ENCODE data around the gene PPP2R3A.

PPP2R3A gene

DNA sequence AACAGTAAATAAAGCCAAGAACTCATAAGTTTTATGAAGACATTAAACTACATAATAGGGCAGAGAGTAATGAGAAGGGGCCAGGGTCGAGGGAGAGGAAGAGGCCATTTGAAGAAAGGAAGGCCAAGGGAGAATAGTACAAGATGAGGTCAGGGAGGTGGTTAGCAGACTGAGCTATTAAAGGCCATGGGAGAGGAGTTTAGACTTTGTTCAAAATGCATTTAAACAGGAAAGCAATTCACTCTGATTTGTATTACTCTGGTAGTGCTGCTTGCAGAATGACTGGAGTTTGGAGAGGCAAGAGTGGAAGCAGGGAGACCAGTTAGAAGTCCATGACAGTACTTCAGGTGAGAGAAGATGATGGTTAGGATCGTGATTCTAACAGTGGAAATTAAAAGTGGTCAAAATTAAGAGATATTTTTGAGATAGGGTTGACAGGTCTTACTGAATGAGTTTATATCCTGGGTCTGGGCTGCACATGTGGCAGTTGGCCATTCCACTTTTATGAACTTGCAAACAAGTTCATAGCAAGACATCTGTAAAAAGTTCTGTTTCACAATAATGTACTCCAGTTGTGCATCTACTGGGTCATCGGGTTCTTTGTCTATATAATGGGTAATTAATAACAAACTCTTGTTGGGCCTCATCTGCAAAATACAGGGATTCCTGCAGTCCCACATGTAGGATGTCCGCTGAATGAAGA lies 16.3 kb downstream of the PPP2R3A start:
- H3K4me3 ChIP-seq (ENCODE audit: low read depth, low read length): no peak overlapping the region
- no peak for DNase-seq (ENCODE audit: low read depth, low spot score)
- TF ChIP-seq, protein P1, sequence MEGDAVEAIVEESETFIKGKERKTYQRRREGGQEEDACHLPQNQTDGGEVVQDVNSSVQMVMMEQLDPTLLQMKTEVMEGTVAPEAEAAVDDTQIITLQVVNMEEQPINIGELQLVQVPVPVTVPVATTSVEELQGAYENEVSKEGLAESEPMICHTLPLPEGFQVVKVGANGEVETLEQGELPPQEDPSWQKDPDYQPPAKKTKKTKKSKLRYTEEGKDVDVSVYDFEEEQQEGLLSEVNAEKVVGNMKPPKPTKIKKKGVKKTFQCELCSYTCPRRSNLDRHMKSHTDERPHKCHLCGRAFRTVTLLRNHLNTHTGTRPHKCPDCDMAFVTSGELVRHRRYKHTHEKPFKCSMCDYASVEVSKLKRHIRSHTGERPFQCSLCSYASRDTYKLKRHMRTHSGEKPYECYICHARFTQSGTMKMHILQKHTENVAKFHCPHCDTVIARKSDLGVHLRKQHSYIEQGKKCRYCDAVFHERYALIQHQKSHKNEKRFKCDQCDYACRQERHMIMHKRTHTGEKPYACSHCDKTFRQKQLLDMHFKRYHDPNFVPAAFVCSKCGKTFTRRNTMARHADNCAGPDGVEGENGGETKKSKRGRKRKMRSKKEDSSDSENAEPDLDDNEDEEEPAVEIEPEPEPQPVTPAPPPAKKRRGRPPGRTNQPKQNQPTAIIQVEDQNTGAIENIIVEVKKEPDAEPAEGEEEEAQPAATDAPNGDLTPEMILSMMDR (IDR thresholded peaks at IDR 0.05; ENCODE audit: low read depth, low read length): no peak
- in situ Hi-C loops (cut with HindIII; ENCODE audit: low sequenced_read_pairs): no loop called here

DNA sequence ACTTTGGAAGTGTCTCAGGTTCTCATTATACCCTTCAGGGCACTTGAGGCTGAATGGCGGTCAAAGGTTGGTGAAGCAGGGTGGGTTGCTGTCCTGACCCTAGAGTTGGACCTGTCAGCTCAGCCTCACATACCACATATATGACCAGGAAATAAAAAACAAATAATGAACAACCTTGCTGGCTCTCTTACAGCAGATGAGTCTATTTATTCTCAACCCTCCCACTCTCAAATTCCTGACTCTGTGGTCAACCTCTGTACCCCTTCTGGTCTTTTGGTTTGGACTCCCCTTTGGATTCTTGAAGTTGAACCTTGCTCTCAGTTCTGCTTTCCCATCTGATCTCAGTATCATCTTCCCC lies 16.9 kb downstream of the PPP2R3A start:
- DNase-seq (ENCODE audit: low read depth, low spot score): no peak
- H3K4me3 ChIP-seq (ENCODE audit: low read depth, low read length): no peak overlapping the region
- TF ChIP-seq, protein P1 (IDR thresholded peaks at IDR 0.05; ENCODE audit: low read depth, low read length): no peak
- in situ Hi-C loops (cut with HindIII; ENCODE audit: low sequenced_read_pairs): no loop called here

DNA sequence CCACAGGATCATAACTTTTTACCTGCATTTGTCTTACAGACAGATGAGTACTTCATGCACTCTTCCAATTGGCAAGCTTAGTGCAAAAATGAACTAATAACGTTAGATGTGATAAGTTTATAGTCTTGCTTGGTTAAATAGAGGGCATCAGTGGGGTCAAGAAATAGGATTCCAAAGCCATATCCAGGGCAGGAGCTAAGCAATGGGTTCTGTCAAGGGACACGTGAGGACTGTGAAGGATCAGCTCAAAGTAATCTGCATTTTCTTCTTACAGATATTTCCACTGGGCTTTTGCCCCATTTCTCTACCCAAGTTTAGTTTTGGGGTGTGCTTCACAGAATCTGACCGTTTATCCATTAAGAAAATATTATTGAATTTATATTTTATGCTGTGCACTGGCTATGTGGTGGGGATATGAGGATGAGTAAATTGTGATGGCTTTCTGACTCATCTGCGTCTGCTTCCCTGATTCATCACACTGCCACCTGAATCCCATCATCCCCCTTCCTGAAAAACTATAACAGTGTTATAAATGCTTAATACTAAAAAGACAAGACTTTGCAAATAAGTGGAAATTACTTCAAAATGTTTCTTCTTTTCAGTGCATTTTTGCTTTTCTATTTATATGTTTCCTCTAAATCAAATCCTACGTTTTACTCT lies 17.5 kb downstream of the PPP2R3A start:
- DNase-seq (ENCODE audit: low read depth, low spot score): peak; percentile 45
- in situ Hi-C loops (cut with HindIII; ENCODE audit: low sequenced_read_pairs): no loop called here
- H3K4me3 ChIP-seq (ENCODE audit: low read depth, low read length): no peak overlapping the region
- TF ChIP-seq, protein P1 (IDR thresholded peaks at IDR 0.05; ENCODE audit: low read depth, low read length): no peak

DNA sequence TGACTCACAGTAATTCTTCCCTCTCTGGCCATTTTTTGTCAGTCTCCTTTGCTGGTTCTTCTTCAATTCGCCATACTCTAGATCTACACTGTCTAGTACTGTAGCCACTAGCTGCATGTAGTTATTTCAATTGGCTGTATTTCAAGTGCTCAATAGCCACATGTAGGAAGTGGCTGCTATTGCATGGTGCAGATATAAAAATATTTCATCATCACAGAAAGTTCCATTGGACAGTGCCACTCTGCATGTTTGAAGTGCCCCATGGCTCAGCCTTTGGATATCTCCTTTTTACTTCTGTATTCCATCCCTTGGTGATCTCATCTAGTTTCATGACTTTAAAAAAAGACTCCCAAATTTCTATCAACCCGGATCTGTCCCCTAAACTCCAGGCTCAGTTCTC lies 22.1 kb downstream of the PPP2R3A start:
- no peak overlapping the region for H3K4me3 ChIP-seq (ENCODE audit: low read depth, low read length)
- in situ Hi-C loops (cut with HindIII; ENCODE audit: low sequenced_read_pairs): no loop called here
- TF ChIP-seq, protein P1 (IDR thresholded peaks at IDR 0.05; ENCODE audit: low read depth, low read length): no peak
- DNase-seq (ENCODE audit: low read depth, low spot score): no peak

DNA sequence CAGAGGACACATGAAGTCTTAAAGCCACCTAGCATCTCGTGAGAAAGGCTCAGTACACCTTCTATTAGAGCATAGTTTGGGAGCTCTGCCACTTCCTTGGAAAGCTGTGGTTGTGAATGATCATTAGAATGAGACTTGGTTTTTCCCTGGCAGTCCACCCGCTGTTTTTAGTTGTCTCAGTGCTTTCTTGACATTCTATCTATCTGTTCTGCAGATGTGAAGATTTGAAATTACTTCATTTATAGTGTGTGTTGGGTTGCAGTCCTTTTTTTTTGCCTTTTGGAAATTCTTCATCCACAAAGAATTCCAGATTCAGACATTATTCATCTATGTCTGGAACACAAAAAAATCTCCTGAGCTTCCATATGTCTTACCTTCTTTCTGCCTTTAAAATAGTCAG lies 23.7 kb downstream of the PPP2R3A start:
- TF ChIP-seq, protein P1 (IDR thresholded peaks at IDR 0.05; ENCODE audit: low read depth, low read length): no peak
- H3K4me3 ChIP-seq (ENCODE audit: low read depth, low read length): no peak overlapping the region
- peak; percentile 55 for DNase-seq (ENCODE audit: low read depth, low spot score)
- in situ Hi-C loops (cut with HindIII; ENCODE audit: low sequenced_read_pairs): no loop called here

DNA sequence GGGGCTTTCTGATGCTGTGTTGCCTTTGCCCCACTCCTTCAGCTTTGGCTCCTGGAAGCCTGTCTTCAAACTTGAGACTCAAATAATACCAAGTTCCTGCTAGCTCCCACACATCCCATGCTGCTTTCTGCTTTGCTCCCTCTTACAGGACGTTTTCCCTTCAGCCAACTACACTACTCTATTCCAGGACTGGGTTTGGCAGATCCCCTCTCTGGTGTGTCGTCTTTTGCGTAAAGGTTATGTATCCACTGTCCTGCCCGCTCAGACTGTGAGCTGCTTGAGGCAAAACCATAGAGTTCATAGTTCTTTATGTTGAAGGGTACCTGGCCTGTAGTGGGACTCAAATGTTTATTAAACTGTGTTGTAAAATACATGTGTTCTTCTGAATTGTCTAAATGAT lies 25.4 kb downstream of the PPP2R3A start:
- no peak overlapping the region for H3K4me3 ChIP-seq (ENCODE audit: low read depth, low read length)
- in situ Hi-C loops (cut with HindIII; ENCODE audit: low sequenced_read_pairs): no loop called here
- DNase-seq (ENCODE audit: low read depth, low spot score): no peak
- TF ChIP-seq, protein P1 (IDR thresholded peaks at IDR 0.05; ENCODE audit: low read depth, low read length): no peak
